Measurements from ENCODE around the gene TRANK1. TPM values are rescaled to one million over a fixed set of nuclear protein-coding genes. Genes with fewer than 3 reads are reported as not detected.
"Not testable (repeated sequence)": the region's sequence is repeated elsewhere in the genome, so short reads cannot be mapped to it uniquely, and the experiment has no call there.

Gene TRANK1
- total RNA-seq, 1 experiment from 2014 or later: 6.3 TPM

DNA sequence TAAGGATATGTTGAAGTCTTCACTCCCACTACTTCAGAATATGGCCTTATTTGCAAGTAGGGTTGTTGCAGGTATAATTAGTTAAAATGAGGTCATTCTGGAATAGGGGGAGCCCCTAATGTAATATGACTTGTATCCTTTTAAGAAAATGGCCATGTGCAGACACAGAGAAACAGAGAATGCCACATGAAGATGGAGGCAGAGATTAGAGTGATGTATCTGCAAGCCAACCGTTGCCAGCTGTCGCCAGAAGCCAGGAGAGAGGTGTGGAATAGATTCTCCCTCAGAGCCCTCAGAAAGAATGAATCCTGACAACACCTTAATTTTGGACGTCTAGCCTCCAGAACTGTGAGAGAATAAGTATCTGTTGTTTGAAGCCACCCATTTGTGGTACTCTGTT, 11.3 kb upstream of the TRANK1 start:
- no peaks in the 10 kb centered on the region for H3K36me3 ChIP-seq (ENCODE audit: insufficient read depth, low read length, poor library complexity, severe bottlenecking)
- no peaks in the 10 kb centered on the region for H3K9me3 ChIP-seq (ENCODE audit: low read depth, low read length, poor library complexity, severe bottlenecking)
- ChIA-PET POLR2A (ENCODE audit: low non-redundant PET) (no interaction called here), CTCF (no interaction called here)
- H3K27ac ChIP-seq (ENCODE audit: low read depth, low read length, poor library complexity, severe bottlenecking): no peak overlapping the region
- TF ChIP-seq EZH2 (IDR thresholded peaks at IDR 0.05; ENCODE audit: borderline replicate concordance, low read depth, low read length, poor library complexity, severe bottlenecking) (no peak), CTCF (conservative IDR thresholded peaks at IDR 0.05; ENCODE audit: low read depth, low read length) (no peak)
- H3K27me3 ChIP-seq (replicated peaks; ENCODE audit: insufficient read depth, low read depth, low read length, poor library complexity): no peaks in the 10 kb centered on the region
- no peak for DNase-seq (ENCODE audit: low spot score)
- no TSS peak for BruUV-seq (replicated peaks)
- H3K4me3 ChIP-seq (ENCODE audit: low read depth, low read length, poor library complexity, severe bottlenecking): no peak overlapping the region
- intact Hi-C loops (cut with micrococcal nuclease; ENCODE audit: unreplicated experiment): loop anchor here (5.0 kb wide), 2 partner anchors 54 to 119 kb away; no protein-coding TSS in a partner anchor
- peaks cover 21% of the 10 kb centered on the region for H3K4me1 ChIP-seq (ENCODE audit: insufficient read depth, low read length, poor library complexity, severe bottlenecking)

DNA sequence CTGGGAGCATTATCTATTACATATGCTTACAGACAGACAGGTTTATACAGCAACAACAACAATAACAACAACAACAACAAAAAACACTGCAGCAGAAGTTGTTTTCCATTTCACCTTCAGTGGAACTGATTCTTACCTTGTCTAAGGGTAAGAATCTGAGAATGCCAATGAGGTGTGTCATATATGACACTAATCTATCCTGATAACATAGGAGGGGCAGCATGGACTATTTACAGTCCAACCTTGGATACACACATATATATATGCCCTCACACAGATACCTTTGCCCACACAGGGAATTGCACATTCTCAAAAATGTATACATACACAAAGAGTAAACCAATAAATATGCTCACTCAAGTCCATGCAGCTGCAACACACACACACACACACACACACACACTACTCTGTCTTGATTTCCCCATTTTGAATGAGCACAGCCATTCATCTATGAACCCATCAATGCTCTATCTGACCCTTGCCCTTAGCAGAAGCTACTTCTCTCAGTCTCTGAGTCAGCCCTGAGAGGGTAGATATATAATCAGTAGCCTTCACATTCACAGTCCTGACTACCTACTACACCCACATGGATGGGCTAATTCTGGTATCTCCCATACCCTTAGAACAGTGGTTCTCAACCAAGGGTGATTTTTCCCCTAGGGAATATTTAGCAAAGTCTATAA, 9.7 kb upstream of the TRANK1 start:
- no peaks in the 10 kb centered on the region for H3K36me3 ChIP-seq (ENCODE audit: insufficient read depth, low read length, poor library complexity, severe bottlenecking)
- CTCF ChIA-PET: no interaction called here
- BruUV-seq (replicated peaks): no TSS peak
- H3K27ac ChIP-seq (ENCODE audit: low read depth, low read length, poor library complexity, severe bottlenecking): no peak overlapping the region
- H3K9me3 ChIP-seq (ENCODE audit: low read depth, low read length, poor library complexity, severe bottlenecking): no peaks in the 10 kb centered on the region
- TF ChIP-seq CTCF (conservative IDR thresholded peaks at IDR 0.05; ENCODE audit: low read depth, low read length) (no peak), EZH2 (IDR thresholded peaks at IDR 0.05; ENCODE audit: borderline replicate concordance, low read depth, low read length, poor library complexity, severe bottlenecking) (no peak)
- DNase-seq (ENCODE audit: low spot score): no peak
- intact Hi-C loops (cut with micrococcal nuclease; ENCODE audit: unreplicated experiment): loop anchor here (5.0 kb wide), 2 partner anchors 52 to 117 kb away; no protein-coding TSS in a partner anchor
- POLR2A ChIA-PET (ENCODE audit: low non-redundant PET): interaction anchor here (0.6 to 0.7 kb wide), 2 partner anchors 39 to 573 kb away, joined by 3 to 5 read pairs; partner anchors contain the start of genes EPM2AIP1 and MLH1
- no peaks in the 10 kb centered on the region for H3K27me3 ChIP-seq (replicated peaks; ENCODE audit: insufficient read depth, low read depth, low read length, poor library complexity)
- H3K4me1 ChIP-seq (ENCODE audit: insufficient read depth, low read length, poor library complexity, severe bottlenecking): peaks cover 14% of the 10 kb centered on the region
- H3K4me3 ChIP-seq (ENCODE audit: low read depth, low read length, poor library complexity, severe bottlenecking): no peak overlapping the region

DNA sequence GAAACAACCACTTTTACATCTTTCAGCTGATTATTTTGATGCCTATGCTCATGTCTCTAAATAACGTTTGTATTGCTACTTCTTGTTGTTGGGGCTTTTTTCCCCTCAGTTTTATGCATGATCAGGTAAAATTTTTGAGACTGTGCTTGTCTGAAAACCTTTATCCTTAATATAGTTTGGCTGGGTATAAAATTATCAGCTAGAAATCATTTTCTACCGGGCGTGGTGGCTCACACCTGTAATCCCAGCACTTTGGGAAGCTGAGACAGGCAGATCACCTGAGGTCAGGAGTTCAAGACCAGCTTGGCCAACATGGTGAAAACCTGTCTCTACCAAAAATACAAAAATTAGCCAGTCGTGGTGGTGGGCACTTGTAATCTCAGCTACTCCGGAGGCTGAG, 3.0 kb upstream of the TRANK1 start:
- H3K4me3 ChIP-seq (ENCODE audit: low read depth, low read length, poor library complexity, severe bottlenecking); H3K36me3 ChIP-seq (ENCODE audit: insufficient read depth, low read length, poor library complexity, severe bottlenecking); DNase-seq (ENCODE audit: low spot score); H3K27ac ChIP-seq (ENCODE audit: low read depth, low read length, poor library complexity, severe bottlenecking); H3K4me1 ChIP-seq (ENCODE audit: insufficient read depth, low read length, poor library complexity, severe bottlenecking); H3K27me3 ChIP-seq (replicated peaks; ENCODE audit: insufficient read depth, low read depth, low read length, poor library complexity); intact Hi-C loops (cut with micrococcal nuclease; ENCODE audit: unreplicated experiment); POLR2A ChIA-PET (ENCODE audit: low non-redundant PET); BruUV-seq (replicated peaks); CTCF ChIA-PET: not testable (repeated sequence)
- H3K9me3 ChIP-seq (ENCODE audit: low read depth, low read length, poor library complexity, severe bottlenecking): peaks cover 14% of the 10 kb centered on the region
